Measurements from ENCODE around the gene DNAH11.

The DNAH11 gene

GRCh38 chr7:21939858-21940372 is 397.1 kb downstream of the DNAH11 start:
- DNase-seq: no peak

- DNase-seq: no peak
These were observed 398.8 kb downstream of the DNAH11 start for GRCh38 chr7:21941611-21942141.

GRCh38 chr7:21942955-21943354 is 400.1 kb downstream of the DNAH11 start:
- DNase-seq: no peak

- DNase-seq: no peak
These were observed 400.6 kb downstream of the DNAH11 start for GRCh38 chr7:21943436-21943835.

GRCh38 chr7:21944616-21945453 is 402.0 kb downstream of the DNAH11 start:
- peak; percentile 26 for DNase-seq

- peak; percentile 25 for DNase-seq
These were observed 402.8 kb downstream of the DNAH11 start, which contains the start of gene CDCA7L for GRCh38 chr7:21945454-21946221. CDCA7L (minus strand) TSS chr7:21945899; CDS start chr7:21945804, 95 bp downstream.

- DNase-seq: no peak
These were observed 403.4 kb downstream of the DNAH11 start for GRCh38 chr7:21946222-21946709.

GRCh38 chr7:21947056-21947455 is 404.2 kb downstream of the DNAH11 start:
- no peak for DNase-seq

- DNase-seq: no peak
These were observed 405.1 kb downstream of the DNAH11 start for GRCh38 chr7:21947946-21948345.

GRCh38 chr7:21948364-21948763 is 405.5 kb downstream of the DNAH11 start:
- DNase-seq: no peak

- no peak for DNase-seq
These were observed 406.2 kb downstream of the DNAH11 start for GRCh38 chr7:21948887-21949540.

Measured in activated CD4-positive, alpha-beta T cell treated with anti-CD3 and anti-CD28 coated beads for 1 hour (primary cell).